ENCODE results near the gene NBAS. TPM values are rescaled to one million over a fixed set of nuclear protein-coding genes. Genes with fewer than 3 reads are reported as not detected.

Gene NBAS
- total and polyA plus RNA-seq, 9 of the 15 experiments (the other 6 are each of a cell fraction or from before 2014, with no cell fraction given): 15.3 to 94.4 (median 69.9) TPM

GRCh38 chr2:15538792-15539191 lies 22.3 kb downstream of the NBAS start:
- ChIA-PET CTCF (ENCODE audit: low intra/inter-chr PET ratio) (no interaction called here), POLR2A (interaction anchor here (0.7 to 2.8 kb wide), 6 partner anchors 8 to 23 kb away, joined by 3 to 14 read pairs (median 6); partner anchors contain the start of gene NBAS)
- Histone ChIP-seq H3K4me1 (replicated peaks in 1 of 2; ENCODE audit: control insufficient read depth in 2 of 2, insufficient read depth in 2 of 2, low read length in 2 of 2) (peaks cover 0 to 9% of the 10 kb centered on the region in 2 experiments; a peak in 2 of 5 replicates), H2AFZ (ENCODE audit: low read depth, low read length) (no peak overlapping the region), H3K9ac (ENCODE audit: insufficient read depth in 1 of 2, low read depth in 2 of 2, low read length in 2 of 2) (no peak overlapping the region), H3K4me2 (ENCODE audit: insufficient read depth, low read length) (no peak overlapping the region), H3K27ac (ENCODE audit: extremely low read depth, low read depth, low read length) (peak overlapping the region; percentile 34; the same call in 1 of the 3 replicates), H3K79me2 (ENCODE audit: control insufficient read depth, insufficient read depth, low read length) (peaks cover 56% of the 10 kb centered on the region), H3K4me3 (no peak overlapping the region), H3K27me3 (ENCODE audit: control insufficient read depth in 2 of 2, insufficient read depth in 2 of 2, low read length in 2 of 2) (no peaks in the 10 kb centered on the region), H3K9me3 (replicated peaks; ENCODE audit: control insufficient read depth, insufficient read depth, low read depth, low read length) (no peaks in the 10 kb centered on the region), H3K9me1 (ENCODE audit: control insufficient read depth, insufficient read depth, low read length) (no peaks in the 10 kb centered on the region), H4K20me1 (replicated peaks; ENCODE audit: control insufficient read depth, insufficient read depth, low read length) (no peaks in the 10 kb centered on the region), H3K36me3 (ENCODE audit: control insufficient read depth, insufficient read depth, low read length) (peaks cover 75% of the 10 kb centered on the region)
- WGBS (ENCODE audit: insufficient coverage, low coverage, missing lambda C conversion rate): 44% methylated on average over 4 of the region's 4 CpGs
- FAIRE-seq: no peak
- in situ Hi-C loops (cut with MboI) (no loop called here), intact Hi-C loops (cut with micrococcal nuclease) (no loop called here)
- no TSS peak for BruUV-seq (replicated peaks)
- TF ChIP-seq FOXK2 (conservative IDR thresholded peaks at IDR 0.05 in 1 of 2, IDR thresholded peaks at IDR 0.05 in 1 of 2; ENCODE audit: low read depth in 2 of 2) (peak; percentile 47 to 62; a peak in 2 of 4 replicates), CEBPB (tag; IDR thresholded peaks at IDR 0.05) (0 out of 2 replicates have a peak, but pooled peaks have one; percentile 32), FOXO4 (CRISPR knock-in tag; IDR thresholded peaks at IDR 0.05) (no peak), GABPA (tag; conservative IDR thresholded peaks at IDR 0.05; ENCODE audit: low read depth) (no peak), FOXA3 (CRISPR knock-in tag; conservative IDR thresholded peaks at IDR 0.05 in 1 of 2, IDR thresholded peaks at IDR 0.05 in 1 of 2) (peak in 1 of 2 experiments; percentile 59; a peak in 1 of 4 replicates), RNF219 (CRISPR knock-in tag; IDR thresholded peaks at IDR 0.05) (no peak), OTX1 (CRISPR knock-in tag; IDR thresholded peaks at IDR 0.05) (no peak), MNT (conservative IDR thresholded peaks at IDR 0.05) (peak; percentile 38 to 61; a peak in 1 of 4 replicates)
- no peak for DNase-seq (ENCODE audit: extremely low read depth in 1 of 4, low spot score in 3 of 4)
- ATAC-seq: peak; percentile 8; the same call in 2 of the 3 replicates

All from K562 (cell line).